GM23338 (cell line): Measurements from ENCODE around the gene GRSF1. TPM values are rescaled to one million over a fixed set of nuclear protein-coding genes. Genes with fewer than 3 reads are reported as not detected.

ENCODE experiments used
- ATAC-seq: fragments of 200-7000 bp; cut with Tn5 transposase; 3 replicates; pipeline ENCODE4 v1.9.1; 2020
- DNase-seq: peaks from one replicate; pipeline ENCODE4 v3.0.0-alpha.2; 2015; ENCODE audit warnings: low spot score
- H2AFZ ChIP-seq: fragments of 200-600 bp; sonication (generic); 2 replicates; pipeline ENCODE4 v1.8.0; 2016; ENCODE audit warnings: antibody characterized with exemption, mild to moderate bottlenecking, moderate library complexity
- H3F3A ChIP-seq: fragments of 200-600 bp; sonication (generic); replicated peaks from 2 replicates; pipeline ENCODE4 v1.8.0; 2017; ENCODE audit warnings: antibody characterized with exemption, mixed run types, low read depth
- H3K27ac ChIP-seq: fragments of 200-600 bp; sonication (generic); 2 replicates; pipeline ENCODE4 v1.6.1; 2016; ENCODE audit warnings: low read depth
- H3K27me3 ChIP-seq: fragments of 200-600 bp; sonication (generic); 2 replicates; pipeline ENCODE4 v1.8.0; 2016; ENCODE audit warnings: mild to moderate bottlenecking, mixed run types, moderate library complexity; ENCODE audit not compliant: insufficient read depth
- H3K36me3 ChIP-seq: fragments of 200-600 bp; sonication (generic); 2 replicates; pipeline ENCODE4 v1.8.0; 2016; ENCODE audit warnings: mild to moderate bottlenecking; ENCODE audit not compliant: insufficient read depth
- H3K4me1 ChIP-seq: fragments of 200-600 bp; sonication (generic); 2 replicates; pipeline ENCODE4 v1.8.0; 2016; ENCODE audit warnings: mild to moderate bottlenecking, moderate library complexity; ENCODE audit not compliant: insufficient read depth
- H3K4me2 ChIP-seq: fragments of 200-600 bp; sonication (generic); 2 replicates; pipeline ENCODE4 v1.7.1; 2017; ENCODE audit warnings: mixed run types
- H3K4me3 ChIP-seq: fragments of 200-600 bp; sonication (generic); 2 replicates; pipeline ENCODE4 v1.6.1; 2016; ENCODE audit warnings: mixed run types
- H3K79me2 ChIP-seq: fragments of 200-600 bp; sonication (generic); replicated peaks from 2 replicates; pipeline ENCODE4 v1.8.0; 2017; ENCODE audit warnings: mild to moderate bottlenecking; ENCODE audit not compliant: insufficient read depth
- H3K9me2 ChIP-seq: fragments of 200-600 bp; sonication (generic); 2 replicates; pipeline ENCODE4 v1.8.0; 2017; ENCODE audit not compliant: insufficient read depth
- H4K20me1 ChIP-seq: fragments of 200-600 bp; sonication (generic); replicated peaks from 2 replicates; pipeline ENCODE4 v1.8.0; 2017; ENCODE audit warnings: mild to moderate bottlenecking; ENCODE audit not compliant: insufficient read depth
- H3K27ac Mint-ChIP-seq: 2 replicates; pipeline ENCODE4 v1.8.0; 2020; ENCODE audit warnings: inconsistent platforms, mild to moderate bottlenecking, moderate library complexity, mixed read lengths
- H3K27me3 Mint-ChIP-seq: 3 replicates; pipeline ENCODE4 v1.8.0; 2022; ENCODE audit warnings: low read depth, mild to moderate bottlenecking, moderate library complexity, mixed read lengths, inconsistent platforms; ENCODE audit not compliant: insufficient read depth, poor library complexity
- H3K36me3 Mint-ChIP-seq: 3 replicates; pipeline ENCODE4 v1.8.0; 2021; ENCODE audit warnings: low read depth, mild to moderate bottlenecking, inconsistent platforms, moderate library complexity, mixed read lengths
- H3K4me1 Mint-ChIP-seq: 3 replicates; pipeline ENCODE4 v1.8.0; 2020; ENCODE audit warnings: mild to moderate bottlenecking, inconsistent platforms, mixed read lengths
- H3K4me3 Mint-ChIP-seq: 3 replicates; pipeline ENCODE4 v1.8.0; 2021; ENCODE audit warnings: moderate library complexity, mild to moderate bottlenecking, inconsistent platforms, mixed read lengths
- H3K9me3 Mint-ChIP-seq: 3 replicates; pipeline ENCODE4 v1.8.0; 2020; ENCODE audit warnings: moderate library complexity, mild to moderate bottlenecking, inconsistent platforms, mixed read lengths
- CREB1 ChIP-seq: fragments of 250-450 bp; sonication (Bioruptor Pico); IDR thresholded peaks from 2 replicates; pipeline ENCODE4 v1.5.0; 2020; ENCODE audit warnings: low read depth, mild to moderate bottlenecking, moderate library complexity
- CTCF ChIP-seq, 2 experiments: fragments of 200-600 bp in 1 of 2; sonication (generic) in 1 of 2; conservative IDR thresholded peaks; 2 replicates each; pipeline versions ENCODE4 v1.5.1 to v1.6.1; 2016 to 2017; ENCODE audit warnings: antibody characterized with exemption in 2 of 2, low read depth in 2 of 2, mild to moderate bottlenecking in 2 of 2, moderate library complexity in 1 of 2
- ETS1 ChIP-seq: IDR thresholded peaks from 2 replicates; pipeline ENCODE4 v1.6.1; 2016; ENCODE audit warnings: antibody characterized with exemption
- EZH2phosphoT487 ChIP-seq: fragments of 200-600 bp; sonication (generic); IDR thresholded peaks from one replicate; pipeline ENCODE4 v1.8.1; 2018; ENCODE audit warnings: antibody characterized with exemption; ENCODE audit not compliant: unreplicated experiment
- JUNB ChIP-seq: IDR thresholded peaks from one replicate; pipeline ENCODE4 v1.6.1; 2016; ENCODE audit warnings: antibody characterized with exemption; ENCODE audit not compliant: unreplicated experiment
- REST ChIP-seq: IDR thresholded peaks from one replicate; pipeline ENCODE4 v1.6.1; 2018; ENCODE audit warnings: antibody characterized with exemption; ENCODE audit not compliant: unreplicated experiment
- ZNF114 ChIP-seq: fragments of 250-450 bp; sonication (Bioruptor Pico); IDR thresholded peaks from 2 replicates; pipeline ENCODE4 v1.5.0; 2020; ENCODE audit warnings: mild to moderate bottlenecking, moderate library complexity
- polyA plus RNA-seq: library from polyadenylated mRNA; unstranded; fragments of >200 nt; fragmentation: Nextera tagmentation; extraction: Ambion mirVana; gene quantifications from 2 replicates; pipeline ENCODE4 v1.2.1, GENCODE V29; 2016
- total RNA-seq: library from RNA; depleted of rRNA; stranded (reverse); fragments of >200 nt; shearing (Covaris generic); gene quantifications from 2 replicates; pipeline ENCODE4 v1.2.3, GENCODE V29; 2014

GRSF1 gene
- total and polyA plus RNA-seq, 2 experiments from 2014 or later, result 77.3 to 108 TPM

- TF ChIP-seq REST (no peak), EZH2phosphoT487 (no peak), ZNF114 (CRISPR knock-in tag) (no peak), CREB1 (CRISPR knock-in tag) (no peak), ETS1 (no peak)
These were observed 38.4 kb downstream of the GRSF1 start (continued) for GRCh38 chr4:70801265-70801809.

GRCh38 chr4:70793626-70794025, 46.1 kb downstream of the GRSF1 start:
- Histone ChIP-seq H2AFZ (no peak overlapping the region), H3K79me2 (no peaks in the 10 kb centered on the region), H3K4me2 (no peak overlapping the region), H3K4me3 (no peak overlapping the region), H3K27me3 (no peaks in the 10 kb centered on the region), H3K4me1 (no peaks in the 10 kb centered on the region), H4K20me1 (no peaks in the 10 kb centered on the region), H3K27ac (no peak overlapping the region), H3F3A (no peaks in the 10 kb centered on the region), H3K9me2 (no peaks in the 10 kb centered on the region), H3K36me3 (no peaks in the 10 kb centered on the region; the same call in 1 of the 2 replicates)
- H3K4me1 Mint-ChIP-seq, result no peaks in the 10 kb centered on the region
- no peaks in the 10 kb centered on the region for H3K9me3 Mint-ChIP-seq
- DNase-seq, result no peak
- peaks cover 15% of the 10 kb centered on the region; the same call in 2 of the 3 replicates for H3K36me3 Mint-ChIP-seq
- H3K27ac Mint-ChIP-seq, result no peak overlapping the region
- TF ChIP-seq ETS1 (no peak), CTCF (conservative IDR thresholded peaks at IDR 0.05; ENCODE audit: low read depth in 2 of 2) (no peak), ZNF114 (CRISPR knock-in tag) (no peak), JUNB (no peak)
- H3K4me3 Mint-ChIP-seq, result no peak overlapping the region
- no peak for ATAC-seq
- H3K27me3 Mint-ChIP-seq, result peaks cover 2% of the 10 kb centered on the region
